Stimulated activated CD4-positive, alpha-beta T cell treated with anti-CD3 and anti-CD28 coated beads, Interleukin-4, amount 100 ng/mL, for 4 hours (primary cell): Measurements from ENCODE around the gene TBK1.

Experiments used
- DNase-seq, 2 experiments: peaks; one replicate each; pipeline ENCODE4 v3.0.0-alpha.2; 2020

TBK1 gene

DNA sequence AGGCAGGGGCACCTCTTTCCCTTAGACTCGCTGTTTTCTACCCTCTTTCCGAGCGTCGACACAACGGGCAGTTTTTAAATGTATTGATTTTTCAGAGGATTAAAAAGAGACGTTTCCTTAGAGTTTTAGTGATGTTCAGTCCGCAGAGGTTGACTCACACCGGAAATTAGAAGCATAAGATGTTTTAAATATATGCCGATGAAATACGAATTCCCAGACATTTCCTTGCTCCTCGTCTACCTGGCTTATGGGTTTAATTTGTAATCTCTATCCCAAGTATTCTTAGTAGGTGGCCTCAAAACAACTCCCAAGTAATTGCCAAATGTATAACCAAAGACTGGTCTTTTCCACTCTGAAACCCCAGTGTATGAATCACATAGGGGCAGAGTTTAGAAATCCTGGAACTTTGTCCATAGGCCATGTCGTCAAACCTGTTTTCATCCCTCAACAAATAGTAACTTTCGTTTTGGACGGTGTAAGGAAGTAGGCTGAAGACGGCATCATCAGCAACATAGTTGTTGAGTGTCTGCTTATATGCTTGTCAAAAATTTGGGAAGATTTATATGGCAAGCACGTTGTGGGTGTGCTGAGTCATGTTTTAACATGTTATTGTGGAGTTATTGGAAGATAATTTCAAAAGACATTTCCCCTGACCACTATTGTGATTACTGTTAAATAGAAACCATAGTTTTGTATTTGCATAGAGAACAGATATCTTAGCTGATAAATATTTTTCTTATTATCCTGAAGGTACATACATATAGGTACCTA lies 824 bp downstream of the TBK1 start:
- DNase-seq = no peak

GRCh38 chr12:64455506-64455905 lies 3.6 kb downstream of the TBK1 start:
- no peak for DNase-seq

DNA sequence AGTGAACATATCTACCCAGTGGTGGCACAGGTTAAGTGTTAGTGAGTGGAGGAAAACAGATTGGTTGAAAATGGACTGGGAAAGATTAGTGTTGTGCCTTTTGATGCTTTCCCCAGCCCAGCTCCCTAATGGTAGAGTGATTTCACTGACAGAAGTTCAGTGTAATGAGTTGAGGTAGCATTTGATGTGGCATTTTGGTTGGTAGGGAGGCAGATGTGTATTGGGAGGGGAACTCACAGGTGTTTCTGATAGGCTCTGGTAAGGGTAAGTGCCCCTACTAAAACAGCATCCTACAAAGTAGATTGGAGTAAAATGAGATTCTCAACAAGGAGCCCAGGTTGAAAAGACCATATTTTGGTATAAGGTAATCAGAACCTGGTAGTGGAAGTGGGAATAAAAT lies 4.2 kb downstream of the TBK1 start:
- DNase-seq = no peak

- peak in 1 of 2 experiments; percentile 58 for DNase-seq
Observed at GRCh38 chr12:64457032-64457431, 5.1 kb downstream of the TBK1 start.

DNA sequence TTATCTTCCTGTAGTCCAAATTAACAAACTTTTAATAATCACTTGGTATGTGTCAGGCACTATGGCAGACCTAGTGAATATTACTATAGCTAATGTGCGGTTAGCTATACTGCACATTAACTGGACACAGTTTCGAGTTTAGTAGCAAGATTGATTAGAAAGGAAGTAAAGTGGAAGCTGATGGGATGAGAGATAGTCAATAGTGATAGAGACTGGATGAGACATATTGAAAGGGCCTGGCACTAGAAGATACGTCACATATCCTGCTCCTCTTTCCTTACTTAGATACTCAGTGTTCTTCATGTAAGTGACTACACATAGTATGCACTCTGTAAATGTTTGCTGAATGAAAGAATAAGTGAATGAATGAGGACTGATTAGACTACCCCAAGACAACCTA lies 5.5 kb downstream of the TBK1 start:
- DNase-seq = no peak

DNA sequence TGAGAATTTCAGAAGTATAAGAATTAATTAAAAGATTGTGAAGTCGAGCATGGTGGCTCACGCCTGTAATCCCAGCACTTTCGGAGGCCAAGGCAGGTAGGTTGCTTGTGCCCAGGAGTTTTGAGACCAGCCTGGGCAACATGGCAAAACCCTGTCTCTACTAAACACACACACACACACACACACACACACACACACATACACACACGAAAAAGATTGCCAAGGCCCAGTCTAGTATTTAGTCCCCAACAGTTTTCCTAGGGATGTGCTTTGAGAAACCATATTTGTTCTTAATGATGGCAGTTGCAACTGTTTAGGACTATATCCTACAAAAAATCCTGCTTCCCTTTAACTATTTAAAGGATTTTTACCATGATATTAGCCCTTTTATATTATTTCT lies 6.0 kb downstream of the TBK1 start:
- DNase-seq = no peak

GRCh38 chr12:64459394-64459891 lies 7.5 kb downstream of the TBK1 start:
- no peak for DNase-seq

DNA sequence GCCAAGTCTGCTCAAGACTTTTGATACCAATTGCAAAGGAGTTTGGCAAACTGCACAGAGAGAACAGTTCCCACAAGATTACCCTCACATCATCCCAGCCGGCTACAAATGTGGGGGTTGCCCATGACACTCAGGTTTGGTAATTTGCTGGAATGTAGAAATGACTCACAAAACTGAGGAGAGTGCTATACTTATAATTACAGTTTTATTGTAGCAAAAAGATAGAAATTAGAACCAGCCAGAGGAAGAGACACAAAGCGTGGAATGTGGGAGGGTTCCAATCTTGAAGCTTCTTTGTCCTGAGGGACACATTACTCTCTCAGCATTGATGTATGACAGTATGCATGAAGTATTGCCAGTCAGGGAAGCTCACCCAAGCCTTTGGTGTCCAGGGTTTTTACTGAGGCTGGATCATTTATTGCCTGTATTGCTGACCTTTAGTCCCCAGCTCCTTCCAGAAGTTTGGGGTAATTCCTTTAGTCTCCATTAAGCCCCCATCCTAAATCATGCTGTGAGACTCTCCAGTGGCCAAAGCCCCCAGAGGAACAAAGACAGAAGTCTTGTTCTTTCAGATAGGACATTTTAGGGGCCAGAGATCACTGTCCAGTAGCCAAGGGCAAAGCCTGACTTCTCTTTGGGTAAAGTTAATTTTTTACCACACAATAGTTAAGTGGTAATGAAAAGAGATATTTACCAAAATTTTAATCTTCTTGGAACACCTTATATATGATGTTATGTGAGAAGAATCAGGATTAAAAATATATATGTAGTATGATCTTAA lies 9.9 kb downstream of the TBK1 start:
- DNase-seq = no peak

DNA sequence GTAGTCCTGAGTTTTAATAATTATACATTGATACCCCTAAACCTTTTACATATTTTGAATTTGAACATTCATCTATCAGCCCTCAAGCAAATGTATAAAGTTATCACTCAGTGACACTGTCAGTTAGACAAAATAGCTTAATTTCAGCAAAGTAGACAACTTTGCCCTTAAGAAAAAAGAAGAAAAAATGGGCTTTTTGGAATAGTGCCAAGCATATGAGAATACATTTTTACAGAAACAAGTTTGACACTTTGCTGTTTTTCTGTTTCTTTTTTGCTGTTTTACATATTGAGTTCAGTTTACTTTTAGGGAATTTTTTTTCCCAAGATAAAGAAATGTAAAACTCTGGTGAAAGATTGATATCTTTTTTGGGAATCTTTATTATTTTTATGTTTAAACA lies 14.3 kb downstream of the TBK1 start:
- no peak for DNase-seq

DNA sequence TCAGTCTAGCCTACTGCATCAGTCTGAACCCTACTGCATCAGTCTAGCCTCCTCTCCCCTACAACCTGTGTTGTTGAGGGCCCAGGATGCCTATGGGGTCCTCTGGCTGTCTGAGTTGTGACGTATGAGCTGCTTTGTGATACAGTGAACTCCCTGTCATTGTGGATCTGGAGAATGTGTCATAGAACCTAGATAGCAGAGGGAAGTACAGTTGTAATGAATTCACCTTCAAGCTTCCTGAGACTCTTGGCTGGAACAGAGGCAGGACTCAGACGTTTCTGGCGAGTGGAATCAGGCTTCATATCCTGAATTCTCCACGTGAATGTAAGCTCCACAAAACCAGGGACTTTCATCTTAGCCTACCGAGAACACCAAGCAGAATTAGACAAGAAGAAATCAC lies 17.0 kb downstream of the TBK1 start:
- no peak for DNase-seq

DNA sequence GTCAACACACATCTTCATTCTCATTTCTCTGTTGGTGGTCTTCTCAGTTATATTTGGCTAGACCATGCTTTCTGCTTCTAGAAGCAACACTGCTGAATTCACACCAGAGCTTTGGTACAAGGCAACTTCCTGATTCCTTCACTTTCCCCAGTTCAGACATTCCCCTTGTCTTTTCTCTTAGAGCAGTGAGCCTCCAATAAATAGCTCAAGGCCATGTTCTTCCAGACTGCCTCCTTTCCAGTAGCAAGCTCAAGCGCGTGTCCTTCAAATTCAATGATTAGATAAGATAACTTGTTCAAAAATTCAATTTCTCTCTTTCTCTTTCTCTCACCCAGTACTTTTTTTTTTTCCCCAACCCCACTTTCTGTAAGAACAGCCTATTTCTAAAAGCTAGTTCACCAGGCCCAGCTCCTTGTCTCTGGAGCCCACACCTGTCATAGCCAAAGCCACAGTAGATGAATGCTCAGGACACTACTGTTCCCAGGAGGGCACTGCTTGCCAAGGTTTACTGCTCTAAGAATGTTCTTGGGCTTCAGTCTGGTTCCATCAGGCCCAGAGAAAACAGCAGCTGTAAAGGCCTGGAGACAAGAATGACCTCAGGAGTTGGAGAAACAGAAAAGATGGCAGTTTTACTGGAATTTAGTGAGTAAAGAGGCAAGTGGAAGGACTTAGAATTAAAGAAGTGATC lies 17.7 kb downstream of the TBK1 start:
- DNase-seq = no peak

DNA sequence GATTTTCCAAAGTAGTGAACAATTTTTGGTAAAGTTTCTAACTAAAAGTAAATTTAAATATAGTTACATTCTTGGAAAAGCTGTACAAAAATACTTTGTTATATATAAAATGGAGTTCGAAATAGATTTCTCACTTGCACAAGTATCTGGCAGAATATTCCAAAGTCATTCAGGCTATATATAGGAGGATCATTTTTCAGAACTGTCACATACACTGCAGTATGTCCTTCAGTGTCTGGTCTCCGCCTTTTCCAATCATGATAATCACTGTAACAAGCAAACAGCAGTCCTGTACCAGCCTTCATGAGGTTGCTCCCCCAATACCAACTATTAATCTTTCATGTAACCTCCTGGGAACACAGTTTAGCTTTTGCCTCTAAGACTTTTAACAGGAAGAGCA lies 18.6 kb downstream of the TBK1 start:
- DNase-seq = no peak

DNA sequence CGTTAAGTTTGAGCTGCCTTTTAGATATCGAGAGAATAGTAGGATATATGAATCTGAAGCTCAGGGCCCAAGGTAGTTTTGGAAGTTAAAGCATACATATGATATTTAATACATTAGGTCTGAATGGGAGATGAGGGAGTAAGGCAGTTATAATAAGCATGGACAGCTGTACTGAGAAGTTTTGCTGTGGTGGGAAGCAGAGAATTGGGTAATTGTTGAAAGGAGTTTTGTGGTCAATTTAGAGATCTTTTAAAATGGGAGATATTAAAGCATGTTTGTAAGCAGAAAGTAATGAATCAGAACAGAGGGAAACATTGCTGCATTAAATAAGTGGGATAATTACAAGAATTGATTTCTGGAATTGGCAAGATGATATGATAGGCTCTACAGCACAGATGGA lies 21.3 kb downstream of the TBK1 start:
- no peak for DNase-seq

DNA sequence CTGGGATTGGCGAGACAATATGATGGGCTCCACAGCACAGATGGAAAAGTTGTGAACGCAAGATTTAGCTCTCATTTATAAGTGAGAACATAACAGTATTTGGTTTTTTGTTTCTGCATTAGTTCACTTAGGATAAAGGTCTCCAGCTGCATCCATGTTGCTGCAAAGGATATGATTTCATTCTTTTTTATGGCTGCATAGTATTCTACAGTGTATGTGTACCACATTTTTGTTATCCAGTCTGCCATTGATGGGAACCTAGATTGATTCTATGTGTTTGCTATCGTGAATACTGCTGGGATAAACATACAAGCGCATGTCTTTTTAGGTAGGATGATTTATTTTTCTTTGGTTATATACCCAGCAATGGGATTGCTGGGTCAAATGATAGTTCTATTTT lies 23.6 kb downstream of the TBK1 start:
- no peak for DNase-seq

GRCh38 chr12:64476844-64477243 lies 24.9 kb downstream of the TBK1 start:
- no peak for DNase-seq

DNA sequence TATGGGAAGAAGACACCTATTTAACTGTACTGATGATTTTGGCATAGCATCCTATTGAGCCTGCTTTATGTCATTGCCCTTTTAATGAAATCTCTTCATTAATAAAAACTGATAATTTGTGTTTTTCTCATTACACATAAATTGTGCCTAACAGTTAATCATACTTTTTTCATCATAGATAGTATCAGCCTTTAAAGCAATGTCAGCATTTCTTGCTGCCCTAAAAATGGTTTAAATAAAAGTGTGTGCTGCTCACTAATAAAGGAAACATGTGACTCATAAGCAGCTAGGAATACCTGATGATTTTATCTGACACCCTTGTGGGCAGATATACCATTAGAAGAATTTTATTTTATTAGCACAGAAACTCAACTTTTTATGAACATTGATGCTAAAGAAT lies 26.7 kb downstream of the TBK1 start:
- no peak for DNase-seq

- no peak for DNase-seq
Observed at GRCh38 chr12:64480148-64480547, 28.2 kb downstream of the TBK1 start.

DNA sequence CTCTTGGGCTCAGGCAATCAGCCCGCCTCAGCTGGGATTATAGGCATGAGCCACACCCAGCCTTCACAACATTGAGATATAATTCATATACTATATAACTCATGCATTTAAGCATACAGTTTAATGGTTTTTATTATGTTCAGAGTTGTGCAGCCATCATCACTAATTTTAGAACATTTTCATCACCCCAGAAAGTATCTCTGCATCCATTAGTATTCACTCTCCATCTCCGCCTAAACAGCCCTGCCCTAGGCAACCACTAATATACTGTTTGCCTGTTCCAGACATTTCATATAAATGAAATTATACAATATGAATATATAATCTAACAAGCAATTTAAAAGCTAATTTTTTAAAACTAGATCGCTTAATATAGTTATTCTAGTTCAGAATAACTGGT lies 34.7 kb downstream of the TBK1 start:
- DNase-seq = no peak

DNA sequence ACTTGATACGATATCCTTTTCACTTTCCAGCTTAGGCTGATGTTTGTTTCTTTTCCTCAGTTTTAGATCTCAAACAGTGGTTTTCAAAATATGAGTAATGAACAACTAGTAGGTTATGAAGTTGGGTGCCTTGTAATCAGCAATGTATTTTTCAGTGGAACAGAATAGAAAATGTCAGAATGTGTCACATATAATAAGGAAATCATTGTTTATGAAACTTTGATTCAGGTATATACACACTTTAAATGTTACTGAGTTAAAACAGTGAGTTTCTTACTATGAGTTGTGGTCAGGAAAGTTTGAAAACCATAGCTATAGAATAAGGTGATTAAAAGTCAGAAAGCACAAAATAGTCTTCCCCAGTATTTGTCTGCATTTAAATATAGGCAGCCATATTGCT lies 39.8 kb downstream of the TBK1 start:
- DNase-seq = no peak

- DNase-seq = no peak
Observed at GRCh38 chr12:64493513-64493912, 41.6 kb downstream of the TBK1 start.

DNA sequence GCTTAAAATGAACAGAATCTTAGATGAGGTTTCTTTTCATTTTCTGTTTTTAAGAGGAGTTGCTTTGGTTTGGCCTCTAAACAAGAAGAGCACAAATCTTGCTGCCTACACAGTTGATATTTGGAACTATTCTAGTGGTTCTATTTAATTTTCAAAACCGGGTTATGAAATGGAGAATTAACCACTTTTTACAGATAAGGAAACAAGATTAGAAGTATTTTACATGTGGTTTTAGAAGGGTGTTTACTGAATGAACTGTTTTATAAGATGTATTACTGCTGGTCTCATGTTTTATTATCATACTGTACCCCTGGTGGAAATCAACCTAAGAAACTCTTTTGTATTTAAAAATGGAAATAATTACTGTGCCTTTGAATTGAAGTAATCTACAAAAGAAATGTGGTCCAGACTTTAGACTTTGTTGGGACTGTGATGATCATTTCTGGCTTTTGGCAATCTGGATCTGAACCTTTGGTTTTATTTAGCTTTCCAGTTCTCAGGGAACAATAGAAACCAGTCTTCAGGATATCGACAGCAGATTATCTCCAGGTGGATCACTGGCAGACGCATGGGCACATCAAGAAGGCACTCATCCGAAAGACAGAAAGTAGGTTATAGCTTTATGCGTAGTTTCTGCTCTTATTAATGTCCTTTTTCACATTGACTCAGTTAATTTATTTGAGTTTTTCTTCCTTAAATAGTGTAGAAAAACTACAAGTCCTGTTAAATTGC lies 43.2 kb downstream of the TBK1 start:
- DNase-seq = no peak

GRCh38 chr12:64496839-64497400 lies 45.0 kb downstream of the TBK1 start:
- no peak for DNase-seq

GRCh38 chr12:64497484-64497883 lies 45.6 kb downstream of the TBK1 start:
- DNase-seq = no peak
